Activated CD8-positive, alpha-beta memory T cell treated with anti-CD3 and anti-CD28 coated beads, Interleukin-2, amount 50 U/mL, for 48 hours (primary cell): ENCODE results near the gene PYCARD.
"Not testable (repeated sequence)": the region's sequence is repeated elsewhere in the genome, so short reads cannot be mapped to it uniquely, and the experiment has no call there.

Experiments used
- DNase-seq: peaks from one replicate; pipeline ENCODE4 v3.0.0-alpha.2; 2020

Gene PYCARD

GRCh38 chr16:31202414-31203375, at the start of gene PYCARD:
Gene PYCARD, minus strand, starts transcription at chr16:31202760. Its CDS starts 70 bp downstream, at chr16:31202690.
- DNase-seq: no peak

DNA sequence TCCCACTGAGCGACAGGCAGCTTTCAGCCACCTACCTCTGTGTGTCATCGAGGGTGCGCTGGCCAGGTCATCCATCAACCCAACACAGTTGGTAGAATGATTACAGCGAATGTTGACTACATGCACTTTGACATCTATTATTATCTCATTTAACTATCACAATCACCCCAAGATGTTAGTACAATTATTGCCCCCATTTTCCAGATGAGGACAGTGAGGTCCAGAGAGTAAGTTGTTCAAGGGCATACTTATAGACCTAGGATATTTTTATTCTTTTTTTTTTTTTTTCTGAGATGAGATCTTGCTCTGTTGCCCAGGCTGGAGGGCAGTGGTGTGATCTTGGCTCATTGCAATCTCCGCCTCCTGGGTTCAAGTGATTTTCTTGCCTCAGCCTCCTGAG, 48.9 kb upstream of the PYCARD start:
- DNase-seq: no peak

DNA sequence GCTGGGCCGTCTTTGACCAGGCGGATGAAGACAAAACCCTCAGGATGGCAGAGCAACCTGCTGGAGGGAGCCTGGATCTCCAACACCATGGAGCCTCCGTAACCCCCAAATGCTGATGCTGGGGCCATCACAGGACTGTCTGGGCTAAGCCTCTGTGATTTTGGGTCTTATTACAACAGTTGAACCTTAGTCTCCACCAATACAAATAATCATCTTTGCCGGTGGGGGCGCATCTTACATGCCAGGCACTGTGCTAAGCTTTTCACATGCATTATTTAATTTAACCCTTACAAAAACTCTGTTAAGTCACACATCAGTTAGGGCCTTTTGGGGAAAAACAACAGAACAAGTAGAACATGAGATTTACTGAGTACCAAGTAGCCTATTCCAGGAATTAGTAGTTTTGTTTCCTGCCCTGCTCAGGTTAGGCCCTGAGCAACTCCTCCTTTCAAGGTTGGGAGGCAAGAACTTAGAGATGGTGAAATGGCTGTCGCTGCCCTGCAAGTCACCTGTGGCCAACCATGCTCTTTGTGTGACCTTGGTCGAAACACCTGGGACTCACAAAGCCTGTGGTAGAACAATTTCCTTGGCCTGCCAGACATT, 48.3 kb upstream of the PYCARD start:
- no peak for DNase-seq

DNA sequence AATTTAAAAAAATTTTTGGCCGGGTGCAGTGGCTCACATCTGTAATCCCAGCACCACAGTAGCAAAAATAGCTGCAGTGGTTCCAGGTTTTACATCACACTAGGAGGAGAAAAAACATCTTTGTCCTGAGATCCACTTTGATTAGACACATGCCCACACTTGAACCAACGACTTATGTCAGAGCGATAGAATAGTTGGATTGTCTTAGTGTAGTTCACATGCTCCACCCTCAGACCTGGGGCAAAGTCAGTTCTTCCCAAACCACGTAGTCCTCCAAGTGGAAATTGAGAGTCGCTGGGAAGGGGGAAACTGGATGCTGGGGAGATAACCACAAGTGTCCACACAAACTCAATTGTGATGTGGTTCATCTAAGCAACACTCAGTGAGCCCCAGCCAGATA, 45.8 kb upstream of the PYCARD start:
- DNase-seq: no peak

DNA sequence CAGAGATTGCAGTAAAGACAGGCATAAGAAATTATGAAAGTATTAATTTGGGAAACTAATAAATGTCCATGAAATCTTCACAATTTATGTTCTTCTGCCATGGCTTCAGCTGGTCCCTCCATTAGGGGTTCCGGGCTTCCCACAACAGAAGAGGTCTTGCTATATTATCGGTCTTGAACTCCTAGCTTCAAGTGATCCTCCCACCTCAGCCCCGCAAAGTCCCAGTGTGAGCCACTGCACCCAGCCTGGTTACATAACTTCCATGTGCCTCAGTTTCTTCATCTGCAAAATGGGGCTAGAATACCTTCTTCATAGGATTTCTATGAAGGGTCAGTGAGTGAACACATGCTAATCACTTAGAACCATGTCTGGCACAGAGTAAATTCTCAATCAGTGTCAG, 43.7 kb upstream of the PYCARD start:
- no peak for DNase-seq

DNA sequence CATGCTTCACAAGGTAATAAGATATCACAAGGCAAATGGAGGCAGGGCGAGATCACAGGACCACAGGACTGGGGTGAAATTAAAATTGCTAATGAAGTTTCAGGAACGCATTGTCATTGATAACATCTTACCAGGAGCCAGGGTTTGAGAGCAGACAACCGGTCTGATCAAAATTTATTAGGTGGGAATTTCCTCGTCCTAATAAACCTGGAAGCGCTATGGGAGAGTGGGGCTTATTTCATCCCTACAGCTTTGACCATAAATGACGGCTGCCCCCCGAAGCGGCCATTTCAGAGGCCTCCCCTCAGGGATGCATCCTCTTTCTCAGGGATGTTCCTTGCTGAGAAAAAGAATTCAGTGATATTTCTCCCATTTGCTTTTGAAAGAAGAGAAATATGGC, 43.0 kb upstream of the PYCARD start:
- not testable (repeated sequence) for DNase-seq

GRCh38 chr16:31243734-31244670, 41.4 kb upstream of the PYCARD start:
- DNase-seq: no peak

DNA sequence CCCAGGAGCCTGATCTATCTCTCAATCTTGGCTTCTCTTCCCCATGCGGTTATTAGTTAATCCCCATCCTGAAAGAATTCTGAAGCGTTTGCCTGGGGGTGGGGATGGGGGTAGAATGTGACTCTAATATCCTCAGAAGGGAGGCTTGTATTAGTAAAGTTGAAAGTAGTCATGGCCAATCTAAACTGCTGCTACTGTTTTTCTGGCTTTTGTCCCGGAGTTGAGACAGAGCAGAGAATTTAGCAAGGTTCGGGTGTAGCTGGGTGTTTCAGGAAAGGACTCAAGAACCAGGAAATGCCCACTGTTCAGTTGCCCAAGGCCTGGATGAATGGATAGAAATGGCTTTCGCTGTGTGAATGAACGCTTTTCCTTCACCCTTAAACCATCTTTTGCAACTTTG, 39.6 kb upstream of the PYCARD start:
- DNase-seq: no peak

- DNase-seq: no peak
Measured at GRCh38 chr16:31238041-31238440, 35.5 kb upstream of the PYCARD start.

DNA sequence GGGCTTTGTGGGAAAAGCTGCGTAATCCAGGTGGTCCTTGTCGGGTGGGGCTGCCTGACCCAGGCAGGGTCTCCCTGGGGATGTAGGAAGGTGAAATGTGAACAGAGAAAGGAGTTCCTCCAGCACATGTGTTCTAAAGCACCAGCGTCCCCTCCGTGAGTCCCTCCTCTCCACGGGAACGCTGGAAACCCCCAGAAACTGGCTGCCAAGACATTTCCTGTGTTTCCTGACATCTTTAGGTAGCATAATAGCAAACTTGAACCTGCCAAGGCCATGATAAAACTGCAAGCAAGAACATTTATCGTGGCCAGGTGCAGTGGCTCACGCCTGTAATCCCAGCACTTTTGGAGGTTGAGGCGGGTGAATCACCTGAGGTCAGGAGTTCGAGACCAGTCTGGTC, 26.9 kb upstream of the PYCARD start:
- no peak for DNase-seq

DNA sequence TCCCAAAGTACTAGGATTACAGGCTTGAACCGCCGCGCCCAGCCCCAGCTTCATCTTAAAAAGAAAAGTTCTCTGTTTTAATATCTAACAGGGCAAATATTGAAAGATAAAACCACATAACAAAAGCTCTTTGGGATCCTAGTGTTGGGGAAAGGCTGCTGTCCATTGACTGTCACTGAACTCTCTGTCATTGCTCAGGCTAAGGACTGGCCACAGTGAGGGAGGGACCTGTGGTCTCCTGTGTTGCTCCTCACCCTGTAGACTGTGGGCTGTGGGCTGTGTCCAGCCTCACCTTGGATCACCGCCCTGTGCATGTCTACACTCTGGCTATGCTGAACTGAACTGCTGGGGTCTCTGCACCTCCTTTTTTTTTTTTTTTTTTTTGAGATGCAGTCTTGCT, 25.6 kb upstream of the PYCARD start:
- DNase-seq: no peak

- no peak for DNase-seq
Measured at GRCh38 chr16:31225193-31225592, 22.6 kb upstream of the PYCARD start.

- no peak for DNase-seq
Measured at GRCh38 chr16:31224092-31224955, 21.8 kb upstream of the PYCARD start.

GRCh38 chr16:31223044-31223443, 20.5 kb upstream of the PYCARD start:
- DNase-seq: no peak

- no peak for DNase-seq
Measured at GRCh38 chr16:31221357-31222160, 19.0 kb upstream of the PYCARD start.

DNA sequence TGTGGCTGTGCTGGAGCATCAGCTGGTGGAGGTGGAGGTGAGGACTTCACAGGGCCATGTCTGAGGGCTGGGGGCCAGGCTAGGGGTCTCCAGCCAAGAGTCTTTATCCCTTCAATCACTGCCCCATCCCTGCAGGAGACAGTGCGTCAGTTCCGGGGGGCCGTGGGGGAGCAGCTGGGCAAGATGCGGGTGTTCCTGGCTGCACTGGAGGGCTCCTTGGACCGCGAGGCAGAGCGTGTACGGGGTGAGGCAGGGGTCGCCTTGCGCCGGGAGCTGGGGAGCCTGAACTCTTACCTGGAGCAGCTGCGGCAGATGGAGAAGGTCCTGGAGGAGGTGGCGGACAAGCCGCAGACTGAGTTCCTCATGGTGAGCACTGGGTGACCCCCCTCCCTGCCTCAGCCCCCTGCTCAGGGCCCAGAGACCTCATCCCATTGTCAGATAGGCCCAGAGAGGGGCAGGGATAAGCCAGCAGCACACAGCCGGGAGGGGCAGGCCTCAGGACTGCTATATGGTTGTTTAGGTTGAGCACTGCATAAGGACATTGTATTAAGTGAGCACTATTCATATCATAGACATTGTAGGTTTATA, 16.7 kb upstream of the PYCARD start:
- no peak for DNase-seq

- no peak for DNase-seq
Measured at GRCh38 chr16:31217136-31217530, 14.6 kb upstream of the PYCARD start.

- no peak for DNase-seq
Measured at GRCh38 chr16:31216422-31217135, 14.0 kb upstream of the PYCARD start, which contains the start of gene PYDC1. Gene PYDC1, minus strand, starts transcription at chr16:31217135. Its CDS starts 107 bp downstream, at chr16:31217028.

DNA sequence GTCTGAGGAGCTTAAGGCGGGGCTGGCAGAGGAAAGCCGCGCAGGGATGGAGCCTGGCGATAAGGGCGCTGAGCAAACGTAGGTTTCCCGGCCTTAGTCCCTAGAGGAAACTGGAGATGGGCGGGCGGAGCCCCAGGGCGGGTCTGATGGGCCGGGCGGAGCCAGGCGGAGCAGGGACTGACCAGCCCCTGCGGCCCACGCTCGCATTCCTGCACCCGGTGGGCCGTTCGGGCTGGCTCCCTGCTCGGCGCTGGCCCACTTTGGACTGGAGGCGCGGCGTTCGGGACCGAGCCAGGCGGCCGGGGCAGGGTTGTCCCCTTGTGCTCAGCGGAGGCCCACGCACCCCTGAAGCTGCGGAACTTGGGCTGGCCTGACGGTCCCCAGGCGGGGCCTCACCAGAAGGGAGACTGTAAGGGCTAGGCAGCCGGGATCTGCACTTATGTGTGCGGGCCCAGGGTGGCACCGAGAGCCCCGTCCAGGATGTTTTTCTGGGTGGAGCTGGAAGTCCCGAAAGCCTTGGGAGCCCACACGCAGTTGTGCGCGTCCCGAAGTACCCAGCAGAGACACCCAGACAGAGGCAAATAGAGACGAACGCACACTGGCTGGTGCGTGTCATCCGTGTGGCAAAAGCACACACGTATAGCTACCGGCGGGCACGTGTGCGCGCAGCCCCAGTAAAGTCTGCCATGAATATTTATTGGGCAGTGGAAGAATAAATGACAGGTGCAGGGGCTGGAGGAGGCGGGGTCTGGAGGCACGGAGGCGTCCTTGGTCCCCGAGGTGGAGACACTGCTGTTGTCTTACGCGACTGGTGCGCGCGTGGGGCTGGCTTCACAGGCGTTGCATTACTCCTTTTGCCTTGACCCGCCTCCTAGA, 13.0 kb upstream of the PYCARD start:
- DNase-seq: no peak
